ENCODE data around the gene KLHL25. TPM values are rescaled to one million over a fixed set of nuclear protein-coding genes. Genes with fewer than 3 reads are reported as not detected.

The KLHL25 gene
- total and polyA plus RNA-seq, 2 of the 8 experiments (the other 6 are each of a cell fraction or from before 2014, with no cell fraction given): 16.5 to 22.0 TPM

GRCh38 chr15:85768595-85769168 lies 26.0 kb downstream of the KLHL25 start:
- H3K23me2 ChIP-seq (ENCODE audit: low read depth, low read length): no peaks in the 10 kb centered on the region
- H2BK12ac ChIP-seq (ENCODE audit: low read depth, low read length): no peak overlapping the region
- no peak overlapping the region for H2BK15ac ChIP-seq (ENCODE audit: low read length)
- no peak overlapping the region for H2AFZ ChIP-seq (ENCODE audit: low read length)
- H3K79me1 ChIP-seq (ENCODE audit: low read depth, low read length): peaks cover 34% of the 10 kb centered on the region
- H2BK120ac ChIP-seq (replicated peaks; ENCODE audit: low read depth, low read length): no peak overlapping the region
- H3K56ac ChIP-seq (replicated peaks; ENCODE audit: insufficient read length, low read depth, low read length): no peak overlapping the region
- no peak overlapping the region for H3K4me3 ChIP-seq (ENCODE audit: extremely low read depth in 1 of 4, insufficient read depth in 2 of 4, low read depth in 3 of 4, low read length in 4 of 4)
- WGBS, 2 experiments (ENCODE audit: extremely low coverage in 1 of 2, insufficient coverage in 1 of 2, insufficient read length in 1 of 2, insufficient replicate concordance in 2 of 2, low coverage in 1 of 2, low lambda C conversion rate in 2 of 2, missing lambda C conversion rate in 1 of 2): 98% methylated on average over 28 of the region's 32 CpGs; no CpG with 5 or more reads in 1 of the 2 experiments
- H4K8ac ChIP-seq (ENCODE audit: extremely low read depth, insufficient read depth, low read length): no peak overlapping the region
- peak overlapping the region; percentile 7 for H4K91ac ChIP-seq (replicated peaks; ENCODE audit: insufficient read length, low read length)
- DNase-seq (ENCODE audit: low read depth in 1 of 2, low spot score in 2 of 2) (no peak), FAIRE-seq (no peak)
- H3K9me3 ChIP-seq (ENCODE audit: insufficient read depth in 2 of 2, low read depth in 1 of 2, low read length in 1 of 2): no peaks in the 10 kb centered on the region; a peak in 1 of 4 replicates
- no peak overlapping the region; the same call in 1 of the 2 replicates for H2BK5ac ChIP-seq (ENCODE audit: low read depth, low read length)
- peaks cover 0 to 87% of the 10 kb centered on the region in 2 experiments; a peak in 3 of 4 replicates for H3K79me2 ChIP-seq (ENCODE audit: control insufficient read depth in 1 of 2, insufficient read depth in 2 of 2, low read length in 2 of 2)
- TF ChIP-seq CREB1 (IDR thresholded peaks at IDR 0.05) (no peak), HDAC6 (IDR thresholded peaks at IDR 0.05; ENCODE audit: low read depth, low read length) (no peak), POLR2A (IDR thresholded peaks at IDR 0.05; ENCODE audit: control extremely low read depth in 1 of 2, low read depth in 2 of 2, low read length in 2 of 2) (no peak), NRF1 (IDR thresholded peaks at IDR 0.05; ENCODE audit: low read depth, low read length) (no peak), SP2 (IDR thresholded peaks at IDR 0.05; ENCODE audit: low read length) (no peak), RAD21 (IDR thresholded peaks at IDR 0.05 in 1 of 2, conservative IDR thresholded peaks at IDR 0.05 in 1 of 2; ENCODE audit: low read depth in 2 of 2, low read length in 2 of 2) (no peak), RNF2 (IDR thresholded peaks at IDR 0.05; ENCODE audit: borderline replicate concordance, low read depth, low read length, missing control alignments, poor library complexity, severe bottlenecking) (no peak), MAFK (IDR thresholded peaks at IDR 0.05; ENCODE audit: low read depth, low read length) (no peak), FOSL1 (IDR thresholded peaks at IDR 0.05; ENCODE audit: insufficient read depth, low read depth, low read length) (no peak)
- TF ChIP-seq, protein P1, sequence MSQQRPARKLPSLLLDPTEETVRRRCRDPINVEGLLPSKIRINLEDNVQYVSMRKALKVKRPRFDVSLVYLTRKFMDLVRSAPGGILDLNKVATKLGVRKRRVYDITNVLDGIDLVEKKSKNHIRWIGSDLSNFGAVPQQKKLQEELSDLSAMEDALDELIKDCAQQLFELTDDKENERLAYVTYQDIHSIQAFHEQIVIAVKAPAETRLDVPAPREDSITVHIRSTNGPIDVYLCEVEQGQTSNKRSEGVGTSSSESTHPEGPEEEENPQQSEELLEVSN (IDR thresholded peaks at IDR 0.05): no peak
- TF ChIP-seq, protein P2, sequence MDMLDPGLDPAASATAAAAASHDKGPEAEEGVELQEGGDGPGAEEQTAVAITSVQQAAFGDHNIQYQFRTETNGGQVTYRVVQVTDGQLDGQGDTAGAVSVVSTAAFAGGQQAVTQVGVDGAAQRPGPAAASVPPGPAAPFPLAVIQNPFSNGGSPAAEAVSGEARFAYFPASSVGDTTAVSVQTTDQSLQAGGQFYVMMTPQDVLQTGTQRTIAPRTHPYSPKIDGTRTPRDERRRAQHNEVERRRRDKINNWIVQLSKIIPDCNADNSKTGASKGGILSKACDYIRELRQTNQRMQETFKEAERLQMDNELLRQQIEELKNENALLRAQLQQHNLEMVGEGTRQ (IDR thresholded peaks at IDR 0.05; ENCODE audit: low read length): no peak
- H2BK20ac ChIP-seq (ENCODE audit: low read length): no peak overlapping the region
- no peak overlapping the region for H3K27ac ChIP-seq (ENCODE audit: low read depth, low read length)
- H3K27me3 ChIP-seq (replicated peaks in 1 of 4; ENCODE audit: control insufficient read depth in 3 of 4, extremely low read depth in 1 of 4, insufficient read depth in 3 of 4, low read length in 3 of 4): no peaks in the 10 kb centered on the region
- peaks cover 0 to 15% (median 3%) of the 10 kb centered on the region in 4 experiments; a peak in 4 of 7 replicates for H3K4me1 ChIP-seq (replicated peaks in 1 of 4; ENCODE audit: control insufficient read depth in 3 of 4, insufficient read depth in 4 of 4, low read length in 3 of 4)
- H4K5ac ChIP-seq (ENCODE audit: insufficient read length, low read depth, low read length): no peak overlapping the region
- no peak overlapping the region for H3K14ac ChIP-seq (ENCODE audit: insufficient read length)
- no peak overlapping the region for H3K4ac ChIP-seq (replicated peaks; ENCODE audit: insufficient read length, low read depth, low read length)
- peaks cover 27 to 37% of the 10 kb centered on the region in 2 experiments for H4K20me1 ChIP-seq (replicated peaks in 1 of 2; ENCODE audit: control insufficient read depth in 1 of 2, insufficient read depth in 2 of 2, low read length in 2 of 2)
- POLR2A ChIA-PET (ENCODE audit: partially characterized antibody): no interaction called here
- H3K36me3 ChIP-seq (ENCODE audit: control insufficient read depth in 2 of 4, insufficient read depth in 4 of 4, low read length in 3 of 4): peaks cover 3 to 9% (median 6%) of the 10 kb centered on the region in 4 experiments; a peak in 5 of 8 replicates
- H2AK5ac ChIP-seq (ENCODE audit: low read depth, low read length): no peak overlapping the region
- CTCF ChIA-PET (ENCODE audit: partially characterized antibody): interaction anchor here (0.6 to 2.3 kb wide), 7 partner anchors 7 to 32 kb away, joined by 3 to 6 read pairs (median 3); partner anchors contain the start of gene KLHL25
- no peak overlapping the region for H3K18ac ChIP-seq (ENCODE audit: extremely low read depth, low read length)
- no peak overlapping the region for H3K9ac ChIP-seq (replicated peaks in 1 of 4; ENCODE audit: extremely low read depth in 1 of 4, low read depth in 3 of 4, low read length in 3 of 4)
- H3K23ac ChIP-seq (ENCODE audit: insufficient read length): no peak overlapping the region
- no peak overlapping the region for H3K4me2 ChIP-seq (ENCODE audit: insufficient read depth in 1 of 2, low read depth in 2 of 2, low read length in 2 of 2)
